Ramos (cell line): Measurements from ENCODE around the gene SLX9.
"Not testable (repeated sequence)": the region's sequence is repeated elsewhere in the genome, so short reads cannot be mapped to it uniquely, and the experiment has no call there.

Experiments
- in situ Hi-C: fragments of 300-500 bp; cut with MboI; formaldehyde crosslinking; loops from one replicate; pipeline ENCODE4 v1.14.3; 2022; ENCODE audit warnings: low sequenced_read_pairs; ENCODE audit not compliant: unreplicated experiment

The SLX9 gene

GRCh38 chr21:44971672-44971995 lies 31.8 kb downstream of the SLX9 start:
- in situ Hi-C loops: no loop called here

- in situ Hi-C loops: no loop called here
Measured at GRCh38 chr21:44972301-44972814, 32.5 kb downstream of the SLX9 start.

- in situ Hi-C loops: no loop called here
Measured at GRCh38 chr21:44972821-44973220, 33.0 kb downstream of the SLX9 start.

GRCh38 chr21:44973598-44973997 lies 33.8 kb downstream of the SLX9 start:
- in situ Hi-C loops: no loop called here

- in situ Hi-C loops: no loop called here
Measured at GRCh38 chr21:44974676-44975075, 34.8 kb downstream of the SLX9 start.

GRCh38 chr21:44975720-44976555 lies 36.1 kb downstream of the SLX9 start:
- in situ Hi-C loops: no loop called here

- in situ Hi-C loops: not testable (repeated sequence)
Measured at GRCh38 chr21:44976556-44977393, 36.9 kb downstream of the SLX9 start.

GRCh38 chr21:44977616-44978340 lies 37.9 kb downstream of the SLX9 start:
- in situ Hi-C loops: no loop called here

- in situ Hi-C loops: no loop called here
Measured at GRCh38 chr21:44979687-44980561, 40.1 kb downstream of the SLX9 start.

- in situ Hi-C loops: no loop called here
Measured at GRCh38 chr21:44980562-44981489, 41.0 kb downstream of the SLX9 start.

GRCh38 chr21:44982558-44983250 lies 42.9 kb downstream of the SLX9 start:
- in situ Hi-C loops: no loop called here

- in situ Hi-C loops: no loop called here
Measured at GRCh38 chr21:44983421-44984206, 43.8 kb downstream of the SLX9 start.

GRCh38 chr21:44984428-44984791 lies 44.6 kb downstream of the SLX9 start:
- in situ Hi-C loops: no loop called here

GRCh38 chr21:44984792-44985440 lies 45.1 kb downstream of the SLX9 start:
- in situ Hi-C loops: no loop called here

- in situ Hi-C loops: no loop called here
Measured at GRCh38 chr21:44985441-44986401, 45.9 kb downstream of the SLX9 start.
